ENCODE measurements around the gene SIRPD.

- TF ChIP-seq, protein P1, sequence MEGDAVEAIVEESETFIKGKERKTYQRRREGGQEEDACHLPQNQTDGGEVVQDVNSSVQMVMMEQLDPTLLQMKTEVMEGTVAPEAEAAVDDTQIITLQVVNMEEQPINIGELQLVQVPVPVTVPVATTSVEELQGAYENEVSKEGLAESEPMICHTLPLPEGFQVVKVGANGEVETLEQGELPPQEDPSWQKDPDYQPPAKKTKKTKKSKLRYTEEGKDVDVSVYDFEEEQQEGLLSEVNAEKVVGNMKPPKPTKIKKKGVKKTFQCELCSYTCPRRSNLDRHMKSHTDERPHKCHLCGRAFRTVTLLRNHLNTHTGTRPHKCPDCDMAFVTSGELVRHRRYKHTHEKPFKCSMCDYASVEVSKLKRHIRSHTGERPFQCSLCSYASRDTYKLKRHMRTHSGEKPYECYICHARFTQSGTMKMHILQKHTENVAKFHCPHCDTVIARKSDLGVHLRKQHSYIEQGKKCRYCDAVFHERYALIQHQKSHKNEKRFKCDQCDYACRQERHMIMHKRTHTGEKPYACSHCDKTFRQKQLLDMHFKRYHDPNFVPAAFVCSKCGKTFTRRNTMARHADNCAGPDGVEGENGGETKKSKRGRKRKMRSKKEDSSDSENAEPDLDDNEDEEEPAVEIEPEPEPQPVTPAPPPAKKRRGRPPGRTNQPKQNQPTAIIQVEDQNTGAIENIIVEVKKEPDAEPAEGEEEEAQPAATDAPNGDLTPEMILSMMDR (optimal IDR thresholded peaks at IDR 0.05 in 1 of 3, IDR thresholded peaks at IDR 0.05 in 1 of 3, conservative IDR thresholded peaks at IDR 0.05 in 1 of 3; ENCODE audit: extremely low read depth in 1 of 3, insufficient read depth in 2 of 3, low read length in 3 of 3), result no peak
- TF ChIP-seq EZH2 (IDR thresholded peaks at IDR 0.05; ENCODE audit: low read length), result no peak
These were observed 63.1 kb downstream of the SIRPD start for GRCh38 chr20:1494436-1494835.
